IPS-11a (cell line): Measurements from ENCODE around the gene COG7.
"Not testable (repeated sequence)": the region's sequence is repeated elsewhere in the genome, so short reads cannot be mapped to it uniquely, and the experiment has no call there.

Experiments used
- H3K4me3 ChIP-seq: one replicate; pipeline ENCODE4 v1.5.1; 2013; ENCODE audit warnings: low read depth, low read length, control low read depth

Gene COG7

DNA sequence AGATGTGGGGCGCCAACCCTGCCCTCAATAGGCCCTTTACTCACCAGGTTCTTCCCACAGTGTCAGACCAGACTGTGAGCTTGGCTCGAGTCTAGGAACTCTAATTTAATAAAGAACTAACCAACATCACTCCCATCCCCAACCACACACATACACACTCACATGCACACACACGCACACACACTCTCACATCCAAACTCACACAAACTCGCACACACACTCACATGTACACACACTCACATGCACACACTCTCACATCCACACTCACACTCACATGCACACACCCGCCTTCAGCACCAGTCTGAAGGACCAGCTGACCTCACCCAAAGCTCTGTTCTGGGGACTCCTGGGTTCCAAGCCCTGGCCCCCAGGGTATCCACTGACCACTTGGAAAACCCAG, 63.8 kb downstream of the COG7 start:
- H3K4me3 ChIP-seq, result no peak overlapping the region

DNA sequence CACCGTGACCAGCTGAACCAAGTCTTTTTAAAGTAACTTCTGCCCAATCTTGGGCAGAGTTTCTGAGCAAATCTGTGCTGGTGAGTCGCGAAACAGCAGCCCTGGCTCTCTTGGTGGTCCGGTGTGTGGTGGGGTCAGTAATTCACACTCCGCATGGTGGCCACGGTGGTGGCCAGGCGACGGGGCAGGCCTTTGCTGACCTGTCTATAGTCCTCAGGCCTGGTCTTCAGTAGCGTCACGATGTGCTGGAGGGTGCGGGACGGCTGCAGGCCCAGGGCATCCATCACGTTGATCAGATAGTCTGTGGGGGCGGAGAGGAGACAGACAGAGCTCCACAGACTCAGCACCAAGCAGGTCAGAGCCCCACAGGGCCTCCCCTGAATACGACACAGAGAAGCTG, 64.2 kb downstream of the COG7 start:
- H3K4me3 ChIP-seq, result no peak overlapping the region

DNA sequence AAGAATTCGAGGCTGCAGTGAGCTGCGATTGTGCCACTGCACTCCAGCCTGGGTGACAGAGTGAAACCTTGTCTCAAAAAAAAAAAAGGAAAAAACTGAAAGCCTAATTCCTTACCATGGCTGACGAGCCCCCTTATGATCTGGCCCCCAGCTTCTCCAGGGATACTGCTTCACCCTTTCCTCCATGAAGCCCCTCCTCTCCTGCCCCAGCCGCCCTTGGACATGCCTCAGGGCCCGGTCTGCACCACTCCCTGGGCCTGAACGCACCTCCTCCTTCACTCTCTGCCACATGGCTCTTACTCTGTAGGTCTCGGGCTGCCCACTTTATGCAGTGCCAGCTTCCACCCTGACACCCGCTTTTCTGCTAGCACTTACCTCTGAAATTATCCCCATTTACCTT, 65.3 kb downstream of the COG7 start:
- H3K4me3 ChIP-seq, result no peak overlapping the region

DNA sequence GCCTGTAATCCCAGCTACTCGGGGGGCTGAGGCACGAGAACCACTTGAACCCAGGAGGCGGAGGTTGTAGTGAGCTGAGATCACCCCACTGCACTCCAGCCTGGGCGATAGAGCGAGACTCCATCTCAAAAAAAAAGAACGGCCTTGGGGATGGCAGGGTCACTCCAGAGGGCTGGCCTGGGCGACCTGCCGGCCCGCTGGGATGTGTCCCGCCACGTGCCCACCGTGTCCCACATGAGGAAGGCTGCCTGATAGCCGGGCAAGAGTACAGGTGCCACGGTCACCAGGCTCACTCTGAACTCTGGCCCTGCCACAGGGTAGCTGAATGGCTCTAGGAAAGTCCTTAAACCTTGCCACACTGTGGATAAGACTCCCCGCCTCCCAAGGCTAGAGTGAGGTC, 67.5 kb downstream of the COG7 start:
- H3K4me3 ChIP-seq, result no peak overlapping the region

DNA sequence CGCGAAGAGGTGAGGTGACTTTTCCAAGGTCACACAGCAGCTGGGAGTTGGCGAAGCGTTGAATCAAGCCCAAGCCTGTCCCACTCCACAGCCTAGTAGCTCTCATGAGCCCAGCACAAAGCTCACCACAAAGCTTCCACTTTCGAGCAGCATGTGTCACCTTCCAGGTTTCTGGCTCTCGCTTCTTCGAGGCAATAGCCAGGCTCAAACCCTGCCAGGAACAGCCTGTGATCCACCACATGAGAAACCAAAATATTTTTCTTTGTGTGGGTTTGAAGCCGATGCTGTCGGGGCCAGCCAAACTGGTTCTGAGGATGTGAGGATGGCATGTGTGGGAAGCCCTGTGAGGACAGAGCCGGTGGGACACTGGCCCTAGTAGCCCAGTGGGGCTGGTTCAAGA, 68.1 kb downstream of the COG7 start:
- H3K4me3 ChIP-seq, result no peak overlapping the region

GRCh38 chr16:23383881-23384280, 69.1 kb downstream of the COG7 start:
- no peak overlapping the region for H3K4me3 ChIP-seq

DNA sequence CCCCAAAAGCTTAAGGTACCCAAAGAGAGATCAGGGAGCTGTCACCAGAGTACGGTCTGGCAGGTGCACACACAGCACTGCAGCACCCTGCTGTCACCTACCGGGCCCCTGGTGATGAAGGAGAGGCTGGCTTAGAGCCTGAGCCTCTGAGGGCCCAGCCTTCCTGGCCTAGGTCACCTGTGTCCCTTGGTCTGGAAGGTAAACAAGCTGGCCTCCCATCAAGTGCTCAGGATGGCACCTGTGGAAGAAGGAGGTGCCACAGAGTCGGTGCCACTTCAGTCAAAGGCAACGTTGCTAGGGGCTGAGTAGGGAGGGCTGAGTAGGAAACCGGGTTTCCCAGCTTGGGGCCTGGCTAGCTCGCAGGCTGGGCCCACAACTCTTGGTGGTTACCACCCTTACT, 70.7 kb downstream of the COG7 start:
- no peak overlapping the region for H3K4me3 ChIP-seq

DNA sequence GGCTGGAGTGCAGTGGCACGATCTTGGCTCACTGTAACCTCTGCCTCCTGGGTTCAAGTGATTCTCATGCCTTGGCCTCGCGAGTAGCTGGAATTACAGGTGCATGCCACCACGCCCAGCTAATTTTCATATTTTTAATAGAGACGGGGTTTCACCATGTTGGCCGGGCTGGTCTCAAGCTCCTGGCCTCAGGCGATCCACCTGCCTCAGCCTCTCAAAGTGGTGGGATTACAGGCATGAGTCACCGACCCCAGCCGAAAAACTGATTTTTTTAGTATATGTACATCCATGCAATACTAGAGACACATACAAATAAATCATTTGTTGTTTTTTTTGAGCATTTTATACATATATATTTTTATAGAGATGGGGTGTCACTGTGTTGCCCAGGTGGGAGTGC, 71.3 kb downstream of the COG7 start:
- not testable (repeated sequence) for H3K4me3 ChIP-seq

DNA sequence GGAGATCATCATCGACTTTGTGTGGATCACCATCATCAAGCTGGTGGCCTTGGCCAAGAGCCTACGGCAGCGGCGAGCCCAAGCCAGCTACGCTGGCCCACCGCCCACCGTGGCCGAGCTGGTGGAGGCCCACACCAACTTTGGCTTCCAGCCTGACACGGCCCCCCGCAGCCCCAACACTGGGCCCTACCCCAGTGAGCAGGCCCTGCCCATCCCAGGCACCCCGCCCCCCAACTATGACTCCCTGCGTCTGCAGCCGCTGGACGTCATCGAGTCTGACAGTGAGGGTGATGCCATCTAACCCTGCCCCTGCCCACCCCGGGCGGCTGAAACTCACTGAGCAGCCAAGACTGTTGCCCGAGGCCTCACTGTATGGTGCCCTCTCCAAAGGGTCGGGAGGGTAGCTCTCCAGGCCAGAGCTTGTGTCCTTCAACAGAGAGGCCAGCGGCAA, 72.5 kb downstream of the COG7 start:
- H3K4me3 ChIP-seq, result no peak overlapping the region

- H3K4me3 ChIP-seq, result no peak overlapping the region
Measured at GRCh38 chr16:23379707-23380106, 73.3 kb downstream of the COG7 start.

DNA sequence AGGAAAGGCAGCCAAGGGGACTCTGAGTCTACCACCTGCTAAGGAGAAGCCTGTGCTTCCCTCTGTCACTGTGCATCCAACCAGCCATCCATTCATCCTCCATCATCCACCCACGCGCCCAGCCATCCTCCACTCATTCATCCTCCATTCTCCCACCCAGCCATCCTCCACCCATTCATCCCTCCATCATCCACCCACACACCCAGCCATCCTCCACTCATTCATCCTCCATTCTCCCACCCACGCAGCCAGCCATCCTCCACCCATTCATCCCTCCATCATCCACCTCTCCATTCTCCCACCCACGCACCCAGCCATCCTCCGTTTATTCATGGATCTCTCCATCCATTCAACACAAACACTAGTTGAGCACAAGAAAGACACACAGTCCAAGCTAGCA, 74.1 kb downstream of the COG7 start:
- no peak overlapping the region for H3K4me3 ChIP-seq

GRCh38 chr16:23378256-23378655, 74.7 kb downstream of the COG7 start:
- no peak overlapping the region for H3K4me3 ChIP-seq

DNA sequence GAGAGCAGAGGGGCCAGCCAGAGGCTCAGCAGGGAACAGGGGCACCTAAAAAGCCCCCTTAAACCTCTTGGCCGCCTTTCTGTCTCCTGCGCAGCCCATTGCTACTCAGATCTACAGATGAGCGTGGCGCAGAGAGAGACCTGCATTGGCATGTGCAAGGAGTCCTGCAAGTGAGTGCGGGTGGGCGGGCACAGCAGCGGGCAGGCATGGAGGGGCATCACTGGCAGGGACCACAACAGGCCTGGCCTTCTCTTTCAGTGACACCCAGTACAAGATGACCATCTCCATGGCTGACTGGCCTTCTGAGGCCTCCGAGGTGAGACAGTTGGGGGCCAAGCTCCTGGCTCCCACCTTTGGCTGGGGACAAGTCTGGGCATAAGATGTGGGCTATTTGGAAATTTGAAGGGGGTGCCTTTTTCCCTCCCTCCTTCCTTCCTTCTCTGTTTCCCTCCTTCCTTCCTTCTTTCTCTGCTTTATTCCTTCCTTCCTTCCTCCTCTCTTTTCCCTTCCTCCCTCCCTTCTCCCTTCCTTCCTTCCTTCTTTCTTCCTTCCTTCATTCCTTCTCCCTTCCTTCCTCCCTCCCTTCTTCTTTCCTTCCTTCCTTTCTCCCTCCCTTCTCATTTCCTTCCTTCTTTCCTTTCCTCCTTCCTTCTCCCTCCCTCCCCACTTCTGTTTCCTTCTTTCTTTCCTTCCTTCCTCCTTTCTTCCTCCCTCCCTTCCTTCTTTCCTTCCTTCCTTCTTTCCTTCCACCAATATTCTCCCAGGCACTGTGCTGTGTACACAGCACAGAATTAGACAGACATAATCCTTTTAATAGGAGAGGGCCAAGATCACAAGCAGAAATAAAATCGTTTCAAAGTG, 75.7 kb downstream of the COG7 start:
- H3K4me3 ChIP-seq, result no peak overlapping the region

- no peak overlapping the region for H3K4me3 ChIP-seq
Measured at GRCh38 chr16:23375643-23376042, 77.3 kb downstream of the COG7 start.

DNA sequence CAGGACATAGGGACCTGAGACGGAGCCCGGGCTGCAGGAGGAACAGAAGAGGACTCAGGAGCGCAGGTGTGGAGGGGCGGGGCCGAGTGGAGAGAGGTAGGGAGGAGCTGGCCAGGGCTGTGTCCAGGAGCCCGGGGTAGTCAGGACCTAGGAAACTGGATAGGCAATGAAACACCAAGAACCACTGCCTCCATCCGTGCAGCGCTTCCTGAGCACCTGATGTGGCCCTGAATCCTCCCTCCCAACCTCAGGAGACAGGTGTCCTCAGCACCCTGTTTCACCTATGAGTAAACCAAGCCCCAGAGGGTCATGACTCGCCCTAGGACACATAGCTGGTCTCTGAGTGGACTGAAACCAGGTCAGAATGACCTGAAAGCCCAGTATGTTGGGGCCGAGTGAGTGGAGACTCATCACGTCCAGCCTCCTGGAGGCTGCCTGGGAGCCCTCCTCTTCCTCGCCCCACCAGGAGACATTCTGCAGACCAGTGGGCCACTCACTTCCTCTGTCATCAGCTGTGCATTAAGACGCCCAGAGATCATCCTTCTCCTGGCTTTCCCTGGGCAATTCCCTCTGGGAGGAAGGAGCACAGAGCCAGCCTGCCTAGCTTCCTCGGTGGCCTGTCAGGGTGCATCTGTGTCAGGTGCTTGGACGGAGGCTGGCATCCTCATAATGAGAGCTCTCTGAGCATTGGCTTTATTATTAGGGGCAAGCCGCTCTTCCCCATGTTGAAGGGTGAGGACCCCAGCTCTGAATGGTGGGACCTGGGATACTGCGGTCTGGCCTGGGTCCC, 78.1 kb downstream of the COG7 start:
- no peak overlapping the region for H3K4me3 ChIP-seq

DNA sequence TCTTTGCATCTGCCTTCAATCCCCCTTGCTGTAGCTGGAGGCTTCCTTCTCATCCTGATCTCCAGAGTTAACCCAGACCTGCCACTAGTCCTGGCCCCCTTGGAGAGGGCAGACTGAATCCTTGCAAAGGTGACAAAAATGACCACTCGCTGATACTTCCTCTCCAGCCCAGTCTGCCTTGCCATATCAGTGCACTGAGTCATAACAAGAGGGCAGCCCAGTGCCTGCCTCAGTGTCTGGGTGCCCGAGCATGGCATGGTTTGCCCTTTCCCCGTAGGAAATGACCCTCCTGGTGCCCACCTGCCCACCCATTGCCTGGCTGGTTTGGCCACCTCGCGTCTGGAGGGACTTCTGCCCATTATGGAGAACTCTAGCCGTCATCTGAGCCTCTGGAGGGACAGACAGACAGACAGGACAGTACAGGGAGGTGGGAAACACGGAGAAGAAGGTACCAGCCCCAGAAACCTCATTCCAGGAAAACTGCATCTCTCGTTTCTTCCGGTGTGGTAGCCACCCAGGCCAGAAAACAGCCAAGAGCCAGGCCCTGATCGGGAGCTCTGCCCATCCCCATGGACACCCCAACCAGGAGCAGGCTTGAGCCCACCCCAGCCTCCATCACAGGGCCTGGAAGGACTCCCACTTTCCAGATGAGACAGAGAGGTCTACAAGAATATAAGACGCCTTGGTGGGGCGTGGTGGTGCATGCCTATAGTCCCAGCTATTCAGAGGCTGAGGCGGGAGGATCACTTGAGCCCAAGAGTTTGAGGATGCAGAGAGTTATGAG, 79.4 kb downstream of the COG7 start:
- H3K4me3 ChIP-seq, result no peak overlapping the region

DNA sequence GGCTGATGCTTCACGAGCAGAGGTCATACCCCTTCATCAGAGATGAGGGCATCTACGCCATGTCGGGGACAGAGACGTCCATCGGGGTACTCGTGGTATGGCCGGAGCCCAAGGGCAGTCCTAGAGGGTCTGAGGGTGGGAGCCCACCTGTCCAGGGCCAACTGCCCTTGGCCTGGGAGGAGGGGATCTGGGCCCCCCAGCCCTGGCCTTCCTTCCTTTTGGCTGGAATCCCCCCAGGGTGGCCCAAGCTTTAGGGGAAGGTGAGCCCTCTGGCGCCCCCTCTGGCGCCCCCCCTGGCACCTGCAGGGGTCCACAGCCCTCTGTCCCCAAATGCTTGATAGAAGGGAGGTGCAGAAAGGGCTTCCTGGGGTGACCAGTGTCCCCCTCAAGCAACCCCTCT, 81.6 kb downstream of the COG7 start:
- H3K4me3 ChIP-seq, result no peak overlapping the region

GRCh38 chr16:23369416-23369815, 83.6 kb downstream of the COG7 start:
- H3K4me3 ChIP-seq, result no peak overlapping the region

- no peak overlapping the region for H3K4me3 ChIP-seq
Measured at GRCh38 chr16:23368469-23368868, 84.5 kb downstream of the COG7 start.

- no peak overlapping the region for H3K4me3 ChIP-seq
Measured at GRCh38 chr16:23367988-23368387, 85.0 kb downstream of the COG7 start.

- no peak overlapping the region for H3K4me3 ChIP-seq
Measured at GRCh38 chr16:23367564-23367963, 85.4 kb downstream of the COG7 start.
